ENCODE measurements around the gene SLC43A2. TPM values are rescaled to one million over a fixed set of nuclear protein-coding genes. Genes with fewer than 3 reads are reported as not detected.
A peak's percentile ranks its signal among the peaks of the same experiment; 100 is the strongest.

SLC43A2 gene
- total and polyA plus RNA-seq, 5 experiments from 2014 or later, result 1.2 to 20.8 (median 2.0) TPM

- no peaks in the 10 kb centered on the region for H3K27me3 Mint-ChIP-seq
- H3K27ac Mint-ChIP-seq, result no peak overlapping the region
- H3K4me1 Mint-ChIP-seq, result peaks cover 2 to 21% (median 10%) of the 10 kb centered on the region in 4 donors
- no peak for ATAC-seq
- no peak overlapping the region for H3K4me3 Mint-ChIP-seq
- POLR2A ChIA-PET, result no interaction called here
- DNase-seq, result no peak
- no peaks in the 10 kb centered on the region for H3K36me3 Mint-ChIP-seq
- H3K9me3 Mint-ChIP-seq, result no peaks in the 10 kb centered on the region
These were observed 37.7 kb downstream of the SLC43A2 start for GRCh38 chr17:1590747-1591473.

GRCh38 chr17:1590029-1590746 is 38.4 kb downstream of the SLC43A2 start:
- DNase-seq (no peak), ATAC-seq (no peak)
- no peaks in the 10 kb centered on the region for H3K36me3 Mint-ChIP-seq
- peaks cover 2 to 21% (median 10%) of the 10 kb centered on the region in 4 donors for H3K4me1 Mint-ChIP-seq
- POLR2A ChIA-PET, result no interaction called here
- no peaks in the 10 kb centered on the region for H3K27me3 Mint-ChIP-seq
- no peak overlapping the region for H3K27ac Mint-ChIP-seq
- H3K4me3 Mint-ChIP-seq, result no peak overlapping the region
- no peaks in the 10 kb centered on the region for H3K9me3 Mint-ChIP-seq

GRCh38 chr17:1588821-1589585 is 39.6 kb downstream of the SLC43A2 start:
- no peak for ATAC-seq
- Mint-ChIP-seq H3K36me3 (no peaks in the 10 kb centered on the region), H3K4me3 (no peak overlapping the region), H3K27me3 (no peaks in the 10 kb centered on the region), H3K4me1 (peaks cover 2 to 17% (median 10%) of the 10 kb centered on the region in 4 donors), H3K9me3 (no peaks in the 10 kb centered on the region), H3K27ac (no peak overlapping the region)
- POLR2A ChIA-PET, result interaction anchor here (0.7 kb wide), 1 partner anchor 42 kb away, joined by 6 read pairs; no protein-coding TSS in a partner anchor
- DNase-seq, result no peak

GRCh38 chr17:1584167-1584566 is 44.5 kb downstream of the SLC43A2 start:
- Mint-ChIP-seq H3K27me3 (no peaks in the 10 kb centered on the region), H3K27ac (no peak overlapping the region), H3K4me3 (no peak overlapping the region), H3K36me3 (peaks cover 0 to 2% (median 0%) of the 10 kb centered on the region in 3 donors), H3K9me3 (no peaks in the 10 kb centered on the region), H3K4me1 (no peaks in the 10 kb centered on the region)
- DNase-seq (no peak), ATAC-seq (no peak)
- POLR2A ChIA-PET, result no interaction called here

GRCh38 chr17:1583556-1583955 is 45.1 kb downstream of the SLC43A2 start:
- H3K9me3 Mint-ChIP-seq, result no peaks in the 10 kb centered on the region
- POLR2A ChIA-PET, result no interaction called here
- H3K4me1 Mint-ChIP-seq, result no peaks in the 10 kb centered on the region
- no peak overlapping the region for H3K27ac Mint-ChIP-seq
- H3K4me3 Mint-ChIP-seq, result no peak overlapping the region
- no peak for ATAC-seq
- no peaks in the 10 kb centered on the region for H3K27me3 Mint-ChIP-seq
- H3K36me3 Mint-ChIP-seq, result peaks cover 0 to 2% (median 0%) of the 10 kb centered on the region in 3 donors
- DNase-seq, result no peak

- Mint-ChIP-seq H3K4me1 (peaks cover 0 to 6% (median 0%) of the 10 kb centered on the region in 4 donors), H3K27me3 (no peaks in the 10 kb centered on the region), H3K9me3 (no peaks in the 10 kb centered on the region), H3K36me3 (peaks cover 0 to 2% (median 0%) of the 10 kb centered on the region in 3 donors), H3K27ac (no peak overlapping the region), H3K4me3 (no peak overlapping the region)
- DNase-seq (no peak), ATAC-seq (no peak)
- POLR2A ChIA-PET, result no interaction called here
These were observed 46.3 kb downstream of the SLC43A2 start for GRCh38 chr17:1582374-1582773.

GRCh38 chr17:1580979-1581676 is 47.5 kb downstream of the SLC43A2 start:
- DNase-seq (no peak), ATAC-seq (no peak)
- H3K9me3 Mint-ChIP-seq, result no peaks in the 10 kb centered on the region
- H3K4me1 Mint-ChIP-seq, result peaks cover 0 to 14% (median 0%) of the 10 kb centered on the region in 4 donors
- POLR2A ChIA-PET, result no interaction called here
- peaks cover 0 to 2% (median 0%) of the 10 kb centered on the region in 3 donors for H3K36me3 Mint-ChIP-seq
- H3K27ac Mint-ChIP-seq, result no peak overlapping the region
- H3K27me3 Mint-ChIP-seq, result no peaks in the 10 kb centered on the region
- H3K4me3 Mint-ChIP-seq, result no peak overlapping the region

- H3K36me3 Mint-ChIP-seq, result no peaks in the 10 kb centered on the region
- no peaks in the 10 kb centered on the region for H3K9me3 Mint-ChIP-seq
- POLR2A ChIA-PET, result interaction anchor here (1.2 kb wide), 1 partner anchor 11 kb away, joined by 3 read pairs; no protein-coding TSS in a partner anchor
- ATAC-seq, result no peak
- DNase-seq, result no peak
- no peak overlapping the region for H3K27ac Mint-ChIP-seq
- peaks cover 0 to 16% (median 0%) of the 10 kb centered on the region in 4 donors for H3K4me1 Mint-ChIP-seq
- no peak overlapping the region for H3K4me3 Mint-ChIP-seq
- H3K27me3 Mint-ChIP-seq, result no peaks in the 10 kb centered on the region
These were observed 50.6 kb downstream of the SLC43A2 start for GRCh38 chr17:1578029-1578428.

GRCh38 chr17:1577583-1578013 is 51.0 kb downstream of the SLC43A2 start:
- no peaks in the 10 kb centered on the region for H3K27me3 Mint-ChIP-seq
- H3K4me3 Mint-ChIP-seq, result no peak overlapping the region
- H3K4me1 Mint-ChIP-seq, result peaks cover 0 to 16% (median 0%) of the 10 kb centered on the region in 4 donors
- POLR2A ChIA-PET, result no interaction called here
- no peaks in the 10 kb centered on the region for H3K9me3 Mint-ChIP-seq
- DNase-seq (no peak), ATAC-seq (no peak)
- no peak overlapping the region for H3K27ac Mint-ChIP-seq
- no peaks in the 10 kb centered on the region for H3K36me3 Mint-ChIP-seq

GRCh38 chr17:1577182-1577581 is 51.5 kb downstream of the SLC43A2 start:
- Mint-ChIP-seq H3K9me3 (no peaks in the 10 kb centered on the region), H3K27me3 (no peaks in the 10 kb centered on the region), H3K4me3 (no peak overlapping the region), H3K36me3 (no peaks in the 10 kb centered on the region), H3K4me1 (peaks cover 0 to 16% (median 0%) of the 10 kb centered on the region in 4 donors), H3K27ac (peak overlapping the region in 1 of 10 donors; percentile 32)
- DNase-seq (no peak), ATAC-seq (no peak)
- POLR2A ChIA-PET, result no interaction called here

GRCh38 chr17:1576500-1576899 is 52.1 kb downstream of the SLC43A2 start:
- no peaks in the 10 kb centered on the region for H3K9me3 Mint-ChIP-seq
- no peak overlapping the region for H3K27ac Mint-ChIP-seq
- H3K4me1 Mint-ChIP-seq, result peaks cover 0 to 16% (median 0%) of the 10 kb centered on the region in 4 donors
- no peaks in the 10 kb centered on the region for H3K27me3 Mint-ChIP-seq
- POLR2A ChIA-PET, result no interaction called here
- no peak overlapping the region for H3K4me3 Mint-ChIP-seq
- ATAC-seq, result no peak
- DNase-seq, result no peak
- no peaks in the 10 kb centered on the region for H3K36me3 Mint-ChIP-seq

GRCh38 chr17:1574697-1575471 is 53.8 kb downstream of the SLC43A2 start:
- Mint-ChIP-seq H3K27ac (no peak overlapping the region), H3K4me3 (no peak overlapping the region), H3K36me3 (no peaks in the 10 kb centered on the region), H3K9me3 (no peaks in the 10 kb centered on the region), H3K4me1 (peaks cover 0 to 16% (median 0%) of the 10 kb centered on the region in 4 donors), H3K27me3 (no peaks in the 10 kb centered on the region)
- DNase-seq (no peak), ATAC-seq (no peak)
- POLR2A ChIA-PET, result interaction anchor here (0.6 to 1.3 kb wide), 3 partner anchors 53 to 74 kb away, joined by 3 to 9 read pairs (median 7); partner anchors contain the start of gene SLC43A2

All from naive thymus-derived CD8-positive, alpha-beta T cell (primary cell).